ENCODE measurements around the gene LAIR1.

DNA sequence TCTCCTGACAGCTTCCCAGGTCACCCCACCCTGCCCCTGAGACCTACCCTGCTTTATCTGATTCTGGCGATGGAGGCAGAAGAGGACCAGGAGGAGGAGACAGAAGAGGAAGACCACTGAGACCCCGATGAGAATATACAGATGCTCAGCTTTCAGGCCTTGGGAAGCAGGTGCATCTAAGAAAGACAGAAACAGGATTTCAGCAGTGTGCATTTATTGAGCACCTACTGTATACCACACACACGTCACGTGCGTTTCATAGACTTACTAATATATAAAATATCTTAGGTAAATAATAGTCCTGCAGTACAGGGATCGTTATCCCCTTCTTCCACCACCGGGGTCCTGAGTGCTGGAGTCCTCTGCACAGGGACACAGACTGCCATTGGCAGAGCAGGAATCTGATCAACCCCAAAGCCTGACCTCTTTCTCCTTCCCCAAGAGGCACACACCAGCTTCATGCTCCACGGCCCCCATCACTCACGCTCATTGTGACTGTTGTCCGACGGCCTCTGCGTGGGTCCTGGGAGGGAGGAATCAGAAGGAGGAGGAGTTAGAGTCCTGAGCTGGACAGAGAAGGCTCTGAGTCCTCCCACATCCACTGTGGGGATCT is 8.2 kb downstream of the LAIR1 start:
- TF ChIP-seq, protein P1, sequence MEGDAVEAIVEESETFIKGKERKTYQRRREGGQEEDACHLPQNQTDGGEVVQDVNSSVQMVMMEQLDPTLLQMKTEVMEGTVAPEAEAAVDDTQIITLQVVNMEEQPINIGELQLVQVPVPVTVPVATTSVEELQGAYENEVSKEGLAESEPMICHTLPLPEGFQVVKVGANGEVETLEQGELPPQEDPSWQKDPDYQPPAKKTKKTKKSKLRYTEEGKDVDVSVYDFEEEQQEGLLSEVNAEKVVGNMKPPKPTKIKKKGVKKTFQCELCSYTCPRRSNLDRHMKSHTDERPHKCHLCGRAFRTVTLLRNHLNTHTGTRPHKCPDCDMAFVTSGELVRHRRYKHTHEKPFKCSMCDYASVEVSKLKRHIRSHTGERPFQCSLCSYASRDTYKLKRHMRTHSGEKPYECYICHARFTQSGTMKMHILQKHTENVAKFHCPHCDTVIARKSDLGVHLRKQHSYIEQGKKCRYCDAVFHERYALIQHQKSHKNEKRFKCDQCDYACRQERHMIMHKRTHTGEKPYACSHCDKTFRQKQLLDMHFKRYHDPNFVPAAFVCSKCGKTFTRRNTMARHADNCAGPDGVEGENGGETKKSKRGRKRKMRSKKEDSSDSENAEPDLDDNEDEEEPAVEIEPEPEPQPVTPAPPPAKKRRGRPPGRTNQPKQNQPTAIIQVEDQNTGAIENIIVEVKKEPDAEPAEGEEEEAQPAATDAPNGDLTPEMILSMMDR (IDR thresholded peaks at IDR 0.05), result no peak
- TF ChIP-seq POLR2A (IDR thresholded peaks at IDR 0.05), result no peak
